ENCODE results near the gene NSUN5. TPM values are rescaled to one million over a fixed set of nuclear protein-coding genes. Genes with fewer than 3 reads are reported as not detected.
"Not testable (repeated sequence)": the region's sequence is repeated elsewhere in the genome, so short reads cannot be mapped to it uniquely, and the experiment has no call there.

Gene NSUN5
- total and polyA plus RNA-seq, 4 donors, result 11.8 to 33.2 (median 18.3) TPM

- no peak for DNase-seq
- H3K9me3 ChIP-seq (ENCODE audit: control insufficient read depth, low read length), result no peaks in the 10 kb centered on the region
- no peaks in the 10 kb centered on the region for H3K4me1 ChIP-seq (ENCODE audit: control insufficient read depth in 1 of 2, insufficient read depth in 2 of 2, low read length in 2 of 2)
- intact Hi-C loops (cut with DNase I), result no loop called here
- 64 to 66% methylated on average over 6 of the region's 6 CpGs for WGBS, 2 donors
- no peaks in the 10 kb centered on the region for H3K36me3 ChIP-seq (ENCODE audit: control insufficient read depth in 1 of 2, insufficient read depth in 2 of 2, low read length in 1 of 2)
- ATAC-seq (ENCODE audit: low FRiP score), result no peak
- H3K4me3 ChIP-seq (ENCODE audit: low read length in 2 of 2), result no peak overlapping the region
- H3K27ac ChIP-seq (ENCODE audit: low read depth in 1 of 2, low read length in 2 of 2), result no peak overlapping the region
- no peaks in the 10 kb centered on the region for H3K27me3 ChIP-seq (ENCODE audit: control insufficient read depth in 1 of 2, insufficient read depth in 2 of 2, low read length in 1 of 2)
These were observed 22.1 kb upstream of the NSUN5 start for GRCh38 chr7:73330772-73331171.

- DNase-seq, result no peak
- H3K27ac ChIP-seq (ENCODE audit: low read depth in 1 of 2, low read length in 2 of 2), result no peak overlapping the region
These were observed 21.4 kb upstream of the NSUN5 start for GRCh38 chr7:73329861-73330581.

GRCh38 chr7:73328696-73329095 is 20.1 kb upstream of the NSUN5 start:
- H3K27me3 ChIP-seq (ENCODE audit: control insufficient read depth in 1 of 2, insufficient read depth in 2 of 2, low read length in 1 of 2), result no peaks in the 10 kb centered on the region
- H3K27ac ChIP-seq (ENCODE audit: low read depth in 1 of 2, low read length in 2 of 2), result no peak overlapping the region
- WGBS, 2 donors, result 92 to 97% methylated on average over 10 of the region's 10 CpGs
- no peaks in the 10 kb centered on the region for H3K36me3 ChIP-seq (ENCODE audit: control insufficient read depth in 1 of 2, insufficient read depth in 2 of 2, low read length in 1 of 2)
- intact Hi-C loops (cut with DNase I), result no loop called here
- no peaks in the 10 kb centered on the region for H3K9me3 ChIP-seq (ENCODE audit: control insufficient read depth, low read length)
- no peak overlapping the region for H3K4me3 ChIP-seq (ENCODE audit: low read length in 2 of 2)
- DNase-seq (no peak), ATAC-seq (ENCODE audit: low FRiP score) (no peak)
- no peaks in the 10 kb centered on the region for H3K4me1 ChIP-seq (ENCODE audit: control insufficient read depth in 1 of 2, insufficient read depth in 2 of 2, low read length in 2 of 2)

More at GRCh38 chr7:73329861-73330581, 21.4 kb upstream of the NSUN5 start:
- H3K36me3 ChIP-seq (ENCODE audit: control insufficient read depth in 1 of 2, insufficient read depth in 2 of 2, low read length in 1 of 2), result no peaks in the 10 kb centered on the region
- no peaks in the 10 kb centered on the region for H3K27me3 ChIP-seq (ENCODE audit: control insufficient read depth in 1 of 2, insufficient read depth in 2 of 2, low read length in 1 of 2)
- 32 to 35% methylated on average over 11 of the region's 11 CpGs for WGBS, 2 donors
- no peak for ATAC-seq (ENCODE audit: low FRiP score)
- intact Hi-C loops (cut with DNase I), result no loop called here
- no peak overlapping the region for H3K4me3 ChIP-seq (ENCODE audit: low read length in 2 of 2)
- no peaks in the 10 kb centered on the region for H3K4me1 ChIP-seq (ENCODE audit: control insufficient read depth in 1 of 2, insufficient read depth in 2 of 2, low read length in 2 of 2)
- no peaks in the 10 kb centered on the region for H3K9me3 ChIP-seq (ENCODE audit: control insufficient read depth, low read length)

GRCh38 chr7:73327922-73328321 is 19.3 kb upstream of the NSUN5 start, which contains the start of the genes FKBP6 and TRIM50:
Gene FKBP6 (plus strand): TSS chr7:73328161. CDS start chr7:73328429, 268 bp downstream.
Gene TRIM50 (minus strand): TSS chr7:73328082. CDS start chr7:73324787, 3,295 bp downstream.
- DNase-seq; H3K27me3 ChIP-seq (ENCODE audit: control insufficient read depth in 1 of 2, insufficient read depth in 2 of 2, low read length in 1 of 2); H3K9me3 ChIP-seq (ENCODE audit: control insufficient read depth, low read length); H3K4me1 ChIP-seq (ENCODE audit: control insufficient read depth in 1 of 2, insufficient read depth in 2 of 2, low read length in 2 of 2); H3K27ac ChIP-seq (ENCODE audit: low read depth in 1 of 2, low read length in 2 of 2); H3K4me3 ChIP-seq (ENCODE audit: low read length in 2 of 2); intact Hi-C loops (cut with DNase I); H3K36me3 ChIP-seq (ENCODE audit: control insufficient read depth in 1 of 2, insufficient read depth in 2 of 2, low read length in 1 of 2): not testable (repeated sequence)
- peak; percentile 32 for ATAC-seq (ENCODE audit: low FRiP score)
- WGBS, 2 donors, result 91 to 93% methylated on average over 38 to 43 of the region's 43 CpGs

GRCh38 chr7:73327449-73327848 is 18.8 kb upstream of the NSUN5 start:
- ATAC-seq (ENCODE audit: low FRiP score); H3K4me3 ChIP-seq (ENCODE audit: low read length in 2 of 2); intact Hi-C loops (cut with DNase I); H3K4me1 ChIP-seq (ENCODE audit: control insufficient read depth in 1 of 2, insufficient read depth in 2 of 2, low read length in 2 of 2); H3K36me3 ChIP-seq (ENCODE audit: control insufficient read depth in 1 of 2, insufficient read depth in 2 of 2, low read length in 1 of 2); DNase-seq; H3K27ac ChIP-seq (ENCODE audit: low read depth in 1 of 2, low read length in 2 of 2); H3K9me3 ChIP-seq (ENCODE audit: control insufficient read depth, low read length); H3K27me3 ChIP-seq (ENCODE audit: control insufficient read depth in 1 of 2, insufficient read depth in 2 of 2, low read length in 1 of 2): not testable (repeated sequence)
- WGBS, 2 donors, result 88 to 89% methylated on average over 9 to 12 of the region's 13 CpGs

DNA sequence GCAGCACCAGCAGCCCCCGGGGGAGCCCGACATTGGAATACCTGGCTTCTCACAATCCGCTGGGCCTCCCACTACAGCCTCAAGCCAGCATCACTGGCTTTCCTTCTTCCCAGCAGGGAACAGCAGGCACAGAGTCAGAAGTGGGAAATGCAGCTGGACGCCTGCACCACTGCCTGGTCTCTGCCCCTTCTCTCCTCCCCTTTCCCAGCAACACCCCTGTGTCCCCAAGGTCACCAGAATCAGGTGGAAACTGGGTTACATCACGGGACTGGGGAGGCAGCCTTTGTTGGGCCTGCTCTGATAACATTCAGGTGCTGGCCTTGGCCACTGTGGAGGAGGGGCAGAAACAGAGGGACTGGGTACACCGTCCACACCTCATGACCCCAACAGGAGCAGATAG is 16.8 kb upstream of the NSUN5 start:
- H3K27ac ChIP-seq (ENCODE audit: low read depth in 1 of 2, low read length in 2 of 2); H3K9me3 ChIP-seq (ENCODE audit: control insufficient read depth, low read length); H3K4me3 ChIP-seq (ENCODE audit: low read length in 2 of 2); intact Hi-C loops (cut with DNase I); H3K27me3 ChIP-seq (ENCODE audit: control insufficient read depth in 1 of 2, insufficient read depth in 2 of 2, low read length in 1 of 2); ATAC-seq (ENCODE audit: low FRiP score); H3K4me1 ChIP-seq (ENCODE audit: control insufficient read depth in 1 of 2, insufficient read depth in 2 of 2, low read length in 2 of 2); H3K36me3 ChIP-seq (ENCODE audit: control insufficient read depth in 1 of 2, insufficient read depth in 2 of 2, low read length in 1 of 2); DNase-seq: not testable (repeated sequence)
- 83 to 93% methylated on average over 6 of the region's 6 CpGs for WGBS, 2 donors

GRCh38 chr7:73324081-73324845 is 15.6 kb upstream of the NSUN5 start:
- H3K4me1 ChIP-seq (ENCODE audit: control insufficient read depth in 1 of 2, insufficient read depth in 2 of 2, low read length in 2 of 2); H3K27ac ChIP-seq (ENCODE audit: low read depth in 1 of 2, low read length in 2 of 2); H3K9me3 ChIP-seq (ENCODE audit: control insufficient read depth, low read length); H3K27me3 ChIP-seq (ENCODE audit: control insufficient read depth in 1 of 2, insufficient read depth in 2 of 2, low read length in 1 of 2); H3K4me3 ChIP-seq (ENCODE audit: low read length in 2 of 2); H3K36me3 ChIP-seq (ENCODE audit: control insufficient read depth in 1 of 2, insufficient read depth in 2 of 2, low read length in 1 of 2); intact Hi-C loops (cut with DNase I): not testable (repeated sequence)
- ATAC-seq (ENCODE audit: low FRiP score) (peak; percentile 53), DNase-seq (peak in 1 of 2 donors; percentile 68)
- 8 to 13% methylated on average over 27 to 31 of the region's 31 CpGs for WGBS, 2 donors

GRCh38 chr7:73323434-73324080 is 14.9 kb upstream of the NSUN5 start:
- H3K36me3 ChIP-seq (ENCODE audit: control insufficient read depth in 1 of 2, insufficient read depth in 2 of 2, low read length in 1 of 2); H3K4me3 ChIP-seq (ENCODE audit: low read length in 2 of 2); DNase-seq; ATAC-seq (ENCODE audit: low FRiP score); H3K4me1 ChIP-seq (ENCODE audit: control insufficient read depth in 1 of 2, insufficient read depth in 2 of 2, low read length in 2 of 2); intact Hi-C loops (cut with DNase I); H3K27me3 ChIP-seq (ENCODE audit: control insufficient read depth in 1 of 2, insufficient read depth in 2 of 2, low read length in 1 of 2); H3K27ac ChIP-seq (ENCODE audit: low read depth in 1 of 2, low read length in 2 of 2); H3K9me3 ChIP-seq (ENCODE audit: control insufficient read depth, low read length): not testable (repeated sequence)
- 78% methylated on average over 4 to 5 of the region's 5 CpGs for WGBS, 2 donors

Measured in aorta (tissue), 5 donors.